Endothelial cell of umbilical vein (primary cell): Measurements from ENCODE around the gene DLG5. TPM values are rescaled to one million over a fixed set of nuclear protein-coding genes. Genes with fewer than 3 reads are reported as not detected.
"Not testable (repeated sequence)": the region's sequence is repeated elsewhere in the genome, so short reads cannot be mapped to it uniquely, and the experiment has no call there.

Experiments used
- BruUV-seq: library from RNA; stranded (reverse); fragments of 400-500 nt; replicated peaks from 2 replicates; lab custom pipeline; 2021; lab: Mats Ljungman, UMichigan
- CTCF ChIA-PET: fragments of 300-600, 350-600 bp; sonication (Branson Sonifier 250); formaldehyde crosslinking; loops from one replicate; lab custom pipeline; 2021; ENCODE audit warnings: antibody characterized with exemption, inconsistent platforms; lab: Charles Lee
- POLR2A ChIA-PET: fragments of 300-600, 350-600 bp; sonication (Branson Sonifier 250); formaldehyde crosslinking; loops from one replicate; lab custom pipeline; 2021; ENCODE audit warnings: antibody characterized with exemption, inconsistent platforms; lab: Charles Lee
- DNase-seq: peaks from one replicate; pipeline ENCODE4 v3.0.0-alpha.2; 2011; ENCODE audit warnings: low read depth, low spot score
- FAIRE-seq: peaks from 2 replicates; lab custom pipeline; 2011; peaks lifted over from hg19 to GRCh38; lab: Jason Lieb, UNC
- H2AFZ ChIP-seq: 2 replicates; pipeline ENCODE4 v1.6.0; 2012; ENCODE audit warnings: low read depth, low read length, control low read depth, inconsistent platforms
- H3K27ac ChIP-seq: 2 replicates; pipeline ENCODE4 v1.5.1; 2011; ENCODE audit warnings: low read depth, mild to moderate bottlenecking, control low read depth, low read length, moderate library complexity; ENCODE audit not compliant: insufficient read depth
- H3K27me3 ChIP-seq, 2 experiments: 2 replicates each; pipeline versions ENCODE4 v1.6.0 to v1.6.1; 2011; ENCODE audit warnings: low read length in 2 of 2, mixed read lengths in 1 of 2; ENCODE audit not compliant: control insufficient read depth in 2 of 2, insufficient read depth in 2 of 2
- H3K36me3 ChIP-seq, 2 experiments: 2 replicates in 1 of 2; 3 replicates in 1 of 2; pipeline ENCODE4 v1.5.1; 2011; ENCODE audit warnings: low read length in 2 of 2, mild to moderate bottlenecking in 1 of 2, moderate library complexity in 1 of 2; ENCODE audit not compliant: control insufficient read depth in 2 of 2, insufficient read depth in 2 of 2; ENCODE audit errors: extremely low read depth in 1 of 2
- H3K4me1 ChIP-seq: 3 replicates; pipeline ENCODE4 v1.5.1; 2011; ENCODE audit warnings: mild to moderate bottlenecking, low read length; ENCODE audit not compliant: control insufficient read depth, insufficient read depth; ENCODE audit errors: extremely low read depth
- H3K4me2 ChIP-seq: 2 replicates; pipeline ENCODE4 v1.6.1; 2011; ENCODE audit warnings: low read length, control low read depth, mixed read lengths; ENCODE audit not compliant: insufficient read depth
- H3K4me3 ChIP-seq, 3 experiments: fragments of 200-600 bp in 1 of 3; sonication (generic), shearing (Covaris generic) in 1 of 3; replicated peaks in 1 of 3; 2 replicates each; pipeline ENCODE4 v1.5.1; 2011 to 2016; ENCODE audit warnings: control low read depth in 3 of 3, low read length in 3 of 3, mild to moderate bottlenecking in 2 of 3, inconsistent platforms in 1 of 3, low read depth in 1 of 3, moderate library complexity in 1 of 3; ENCODE audit not compliant: insufficient read depth in 1 of 3
- H3K79me2 ChIP-seq: 2 replicates; pipeline ENCODE4 v1.6.0; 2012; ENCODE audit warnings: low read length, inconsistent platforms; ENCODE audit not compliant: control insufficient read depth, insufficient read depth
- H3K9ac ChIP-seq: replicated peaks from 2 replicates; pipeline ENCODE3; 2011; ENCODE audit warnings: low read length, control low read depth; ENCODE audit not compliant: insufficient read depth; ENCODE audit errors: extremely low read depth
- H3K9me1 ChIP-seq: replicated peaks from 3 replicates; pipeline ENCODE4 v1.6.0; 2011; ENCODE audit warnings: mild to moderate bottlenecking, low read length; ENCODE audit not compliant: control insufficient read depth, insufficient read depth; ENCODE audit errors: extremely low read depth
- H3K9me3 ChIP-seq: replicated peaks from 2 replicates; pipeline ENCODE4 v1.5.1; 2012; ENCODE audit warnings: low read length, inconsistent platforms; ENCODE audit not compliant: control insufficient read depth, insufficient read depth
- H4K20me1 ChIP-seq: replicated peaks from 2 replicates; pipeline ENCODE3; 2011; ENCODE audit warnings: mild to moderate bottlenecking, low read length; ENCODE audit not compliant: control insufficient read depth, insufficient read depth; ENCODE audit errors: extremely low read depth
- EZH2 ChIP-seq: IDR thresholded peaks from 2 replicates; pipeline ENCODE4 v1.6.1; 2012; ENCODE audit warnings: borderline replicate concordance, low read depth, mild to moderate bottlenecking, moderate library complexity, low read length, inconsistent platforms; ENCODE audit not compliant: severe bottlenecking
- FOS ChIP-seq: IDR thresholded peaks from 2 replicates; pipeline ENCODE4 v1.6.1; 2011; ENCODE audit warnings: mild to moderate bottlenecking, low read length, moderate library complexity, borderline replicate concordance; ENCODE audit not compliant: insufficient read depth
- MYC ChIP-seq: IDR thresholded peaks from one replicate; pipeline ENCODE4 v1.6.1; 2011; ENCODE audit warnings: mild to moderate bottlenecking, low read depth, low read length
- dilution Hi-C: fragments of 300-500 bp; cut with MboI; formaldehyde crosslinking; loops from one replicate; pipeline ENCODE4 v1.15.0; 2019; ENCODE audit warnings: low sequenced_read_pairs; ENCODE audit not compliant: extremely low pct_ligation_motif_present
- intact Hi-C: fragments of 100-400 bp; cut with micrococcal nuclease; formaldehyde crosslinking; loops from one replicate; pipeline ENCODE4 v1.10.0; 2022
- polyA plus RNA-seq, 4 experiments: library from polyadenylated mRNA; depleted of rRNA in 3 of 4; stranded (reverse) in 3 of 4; unstranded in 1 of 4; fragments of >200 nt; gene quantifications; 2 replicates each; pipeline versions ENCODE4 v1.2.1 to v1.2.3, GENCODE V29; 2011 to 2012; ENCODE audit warnings: missing spikeins in 1 of 4
- total RNA-seq: library from RNA; stranded (reverse); gene quantifications from 2 replicates; pipeline ENCODE4 v1.2.3, GENCODE V29; 2021

DLG5 gene
- total and polyA plus RNA-seq, 2 donors (not counting 3 experiments of a cell fraction or from before 2014, with no cell fraction given), result 12.3 to 24.9 TPM

DNA sequence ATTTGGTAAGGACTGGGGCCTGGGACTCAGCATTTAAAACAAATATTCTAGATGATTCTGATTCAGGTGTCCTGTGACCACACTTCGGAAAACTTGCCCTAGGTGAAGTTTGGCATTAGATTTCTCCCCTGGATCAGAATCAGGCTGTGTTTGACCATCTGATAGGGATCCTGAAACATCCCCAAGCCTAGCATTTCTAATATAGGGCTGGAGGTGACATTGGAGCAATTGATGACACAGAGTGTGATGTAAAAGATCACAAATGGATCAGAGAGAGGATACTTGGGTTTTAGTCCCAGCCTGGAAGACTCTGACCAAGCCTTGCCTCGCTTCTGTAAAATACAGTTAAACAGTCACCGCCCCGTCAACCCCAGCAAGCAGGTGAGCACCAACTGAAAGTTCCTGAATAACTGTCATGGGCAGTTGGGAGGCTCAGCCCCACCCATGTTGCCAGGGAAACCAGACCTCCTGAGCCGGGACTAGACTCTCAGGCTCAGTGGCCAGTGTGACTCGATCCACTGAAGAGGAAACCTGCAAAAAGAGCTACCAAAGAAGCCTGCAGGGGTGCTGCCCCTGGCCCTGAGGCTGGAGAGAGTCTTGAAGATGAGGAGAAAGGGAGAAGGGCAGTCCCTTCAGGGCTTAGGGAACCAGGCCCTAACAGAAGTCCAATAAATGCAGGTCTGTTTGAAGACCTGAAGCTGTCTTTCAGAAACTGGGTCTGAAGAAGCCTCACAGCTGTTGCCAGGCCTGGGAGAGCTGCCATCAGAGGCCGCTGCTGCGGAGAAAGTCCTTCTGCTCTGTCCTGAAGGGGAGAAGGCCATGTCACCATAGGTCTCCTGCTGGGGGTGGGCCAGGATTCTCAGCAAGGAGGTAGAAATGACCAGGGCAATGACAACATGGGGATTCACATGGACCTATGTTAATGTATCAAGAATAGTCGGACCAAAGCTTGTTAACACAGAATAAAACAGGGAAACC is 162.8 kb downstream of the DLG5 start:
- no peaks in the 10 kb centered on the region for H3K9me1 ChIP-seq
- H4K20me1 ChIP-seq, result no peaks in the 10 kb centered on the region
- TF ChIP-seq MYC (no peak), FOS (no peak), EZH2 (no peak)
- H3K27me3 ChIP-seq, result no peaks in the 10 kb centered on the region
- H3K27ac ChIP-seq, result no peak overlapping the region
- BruUV-seq, result no TSS peak
- H3K9ac ChIP-seq, result no peak overlapping the region
- DNase-seq, result no peak
- H2AFZ ChIP-seq, result no peak overlapping the region
- H3K4me3 ChIP-seq, result no peak overlapping the region
- intact Hi-C loops, result no loop called here
- no peaks in the 10 kb centered on the region for H3K79me2 ChIP-seq
- dilution Hi-C loops, result no loop called here
- no peaks in the 10 kb centered on the region for H3K9me3 ChIP-seq
- ChIA-PET CTCF (interaction anchor here (1.3 to 10.2 kb wide), 2 partner anchors 47 to 590 kb away, joined by 5 to 317 read pairs; no protein-coding TSS in a partner anchor), POLR2A (no interaction called here)
- no peaks in the 10 kb centered on the region for H3K4me1 ChIP-seq
- H3K4me2 ChIP-seq, result no peak overlapping the region
- no peaks in the 10 kb centered on the region for H3K36me3 ChIP-seq
- FAIRE-seq, result no peak

DNA sequence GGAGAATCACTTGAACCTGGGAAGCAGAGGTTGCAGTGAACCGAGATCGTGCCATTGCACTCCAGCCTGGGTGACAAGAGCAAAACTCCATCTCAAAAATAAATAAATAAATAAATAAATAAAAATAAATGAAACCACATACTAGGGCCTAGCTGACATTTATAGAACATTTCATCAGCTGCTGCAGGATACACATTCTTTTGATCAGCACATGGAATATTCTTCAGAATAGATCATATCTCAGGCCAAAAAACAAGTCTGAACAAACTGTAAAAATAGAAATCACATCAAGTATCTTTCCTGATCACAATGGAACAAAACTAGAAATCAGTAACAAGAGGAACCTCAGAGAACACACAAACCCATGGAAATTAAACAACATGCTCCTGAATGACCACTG is 168.1 kb downstream of the DLG5 start:
- H3K27me3 ChIP-seq, dilution Hi-C loops, H3K79me2 ChIP-seq, FAIRE-seq, H3K4me2 ChIP-seq, H4K20me1 ChIP-seq, H3K36me3 ChIP-seq, H3K27ac ChIP-seq, H3K9me1 ChIP-seq, H2AFZ ChIP-seq, BruUV-seq, H3K9ac ChIP-seq, H3K4me3 ChIP-seq, H3K9me3 ChIP-seq, DNase-seq, H3K4me1 ChIP-seq, intact Hi-C loops: not testable (repeated sequence)
- CTCF ChIA-PET, result interaction anchor here (1.5 to 10.2 kb wide), 3 partner anchors 10 to 594 kb away, joined by 3 to 317 read pairs (median 35); no protein-coding TSS in a partner anchor
- POLR2A ChIA-PET, result interaction anchor here (0.7 kb wide), 1 partner anchor 67 kb away, joined by 4 read pairs; no protein-coding TSS in a partner anchor
